Ovary (tissue), 3 donors: Measurements from ENCODE around the gene NENF.

Experiments
- EP300 ChIP-seq: sonication (generic); formaldehyde crosslinking; IDR thresholded peaks from one replicate; pipeline ENCODE4 v1.6.1; 2017; ENCODE audit warnings: antibody characterized with exemption
- POLR2A ChIP-seq: fragments of 450-650 bp; IDR thresholded peaks from one replicate; pipeline ENCODE4 v1.6.1; 2017; ENCODE audit warnings: antibody characterized with exemption, mild to moderate bottlenecking, moderate library complexity
- TF ChIP-seq, protein P1 (sequence below), 3 donors: fragments of 450-650 bp in 2 of 3; fragments of 200-600 bp in 1 of 3; IDR thresholded peaks; one replicate each; pipeline versions ENCODE4 v1.5.1 to v1.8.0; 2016 to 2022; ENCODE audit warnings: antibody characterized with exemption in 3 of 3, mild to moderate bottlenecking in 1 of 3
- donor health status: DM: no; HTN: no; CAD: no.

GRCh38 chr1:212438831-212439237 lies 6.1 kb downstream of the NENF start:
- TF ChIP-seq POLR2A (no peak), EP300 (no peak)
- TF ChIP-seq, protein P1, sequence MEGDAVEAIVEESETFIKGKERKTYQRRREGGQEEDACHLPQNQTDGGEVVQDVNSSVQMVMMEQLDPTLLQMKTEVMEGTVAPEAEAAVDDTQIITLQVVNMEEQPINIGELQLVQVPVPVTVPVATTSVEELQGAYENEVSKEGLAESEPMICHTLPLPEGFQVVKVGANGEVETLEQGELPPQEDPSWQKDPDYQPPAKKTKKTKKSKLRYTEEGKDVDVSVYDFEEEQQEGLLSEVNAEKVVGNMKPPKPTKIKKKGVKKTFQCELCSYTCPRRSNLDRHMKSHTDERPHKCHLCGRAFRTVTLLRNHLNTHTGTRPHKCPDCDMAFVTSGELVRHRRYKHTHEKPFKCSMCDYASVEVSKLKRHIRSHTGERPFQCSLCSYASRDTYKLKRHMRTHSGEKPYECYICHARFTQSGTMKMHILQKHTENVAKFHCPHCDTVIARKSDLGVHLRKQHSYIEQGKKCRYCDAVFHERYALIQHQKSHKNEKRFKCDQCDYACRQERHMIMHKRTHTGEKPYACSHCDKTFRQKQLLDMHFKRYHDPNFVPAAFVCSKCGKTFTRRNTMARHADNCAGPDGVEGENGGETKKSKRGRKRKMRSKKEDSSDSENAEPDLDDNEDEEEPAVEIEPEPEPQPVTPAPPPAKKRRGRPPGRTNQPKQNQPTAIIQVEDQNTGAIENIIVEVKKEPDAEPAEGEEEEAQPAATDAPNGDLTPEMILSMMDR (IDR thresholded peaks at IDR 0.05), result no peak
